Kasumi-1 (cell line): Measurements from ENCODE around the gene PAPOLG.
"Not testable (repeated sequence)": the region's sequence is repeated elsewhere in the genome, so short reads cannot be mapped to it uniquely, and the experiment has no call there.

Source experiments
- DNase-seq, 2 experiments: peaks; one replicate each; lab custom pipeline; 2025; lab: John Stamatoyannopoulos, UW

Gene PAPOLG

GRCh38 chr2:60822987-60823386, 66.9 kb downstream of the PAPOLG start:
- DNase-seq = no peak

GRCh38 chr2:60823694-60824305, 67.7 kb downstream of the PAPOLG start:
- no peak for DNase-seq

GRCh38 chr2:60825666-60826065, 69.6 kb downstream of the PAPOLG start:
- DNase-seq = no peak

- DNase-seq = no peak
Observed at GRCh38 chr2:60826111-60826510, 70.0 kb downstream of the PAPOLG start.

GRCh38 chr2:60826860-60827259, 70.8 kb downstream of the PAPOLG start:
- DNase-seq = not testable (repeated sequence)

- DNase-seq = no peak
Observed at GRCh38 chr2:60827369-60827768, 71.3 kb downstream of the PAPOLG start.

- DNase-seq = no peak
Observed at GRCh38 chr2:60830991-60831390, 74.9 kb downstream of the PAPOLG start.

- no peak for DNase-seq
Observed at GRCh38 chr2:60831921-60832320, 75.9 kb downstream of the PAPOLG start.

GRCh38 chr2:60832621-60833020, 76.6 kb downstream of the PAPOLG start:
- DNase-seq = no peak

- no peak for DNase-seq
Observed at GRCh38 chr2:60834270-60834717, 78.2 kb downstream of the PAPOLG start.

GRCh38 chr2:60836491-60836890, 80.4 kb downstream of the PAPOLG start:
- no peak for DNase-seq

- no peak for DNase-seq
Observed at GRCh38 chr2:60837123-60837522, 81.1 kb downstream of the PAPOLG start.

GRCh38 chr2:60838481-60838880, 82.4 kb downstream of the PAPOLG start:
- DNase-seq = no peak

GRCh38 chr2:60839126-60839813, 83.2 kb downstream of the PAPOLG start:
- no peak for DNase-seq

- DNase-seq = no peak
Observed at GRCh38 chr2:60840880-60841279, 84.8 kb downstream of the PAPOLG start.

GRCh38 chr2:60843006-60843405, 86.9 kb downstream of the PAPOLG start:
- no peak for DNase-seq

- DNase-seq = peak in 1 of 2 experiments; percentile 10
Observed at GRCh38 chr2:60844105-60844504, 88.0 kb downstream of the PAPOLG start.

GRCh38 chr2:60847854-60848253, 91.8 kb downstream of the PAPOLG start:
- no peak for DNase-seq
